Effector CD4-positive, alpha-beta T cell (primary cell): Measurements from ENCODE around the gene NAA20.
"Not testable (repeated sequence)": the region's sequence is repeated elsewhere in the genome, so short reads cannot be mapped to it uniquely, and the experiment has no call there.

Experiments used
- DNase-seq: peaks from one replicate; pipeline ENCODE4 v3.0.0-alpha.2; 2020

The NAA20 gene

DNA sequence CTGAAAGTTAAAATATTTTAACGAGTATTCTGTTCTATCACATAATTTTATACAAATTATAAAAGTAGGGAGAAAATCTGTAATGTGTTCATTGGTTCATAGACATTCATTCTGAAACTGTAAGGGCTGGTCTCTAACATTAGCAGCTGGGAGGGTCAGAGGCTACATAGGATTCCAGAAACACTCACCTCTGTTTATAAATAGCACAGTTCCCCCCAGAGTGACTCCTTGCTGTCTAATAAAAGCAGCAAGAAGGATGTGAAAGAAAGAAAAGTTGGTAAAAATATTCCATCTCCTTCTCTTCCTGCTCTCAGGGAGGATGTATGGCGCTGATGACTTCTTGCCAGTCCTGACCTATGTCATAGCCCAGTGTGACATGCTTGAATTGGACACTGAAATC, 25.3 kb upstream of the NAA20 start:
- DNase-seq: no peak

DNA sequence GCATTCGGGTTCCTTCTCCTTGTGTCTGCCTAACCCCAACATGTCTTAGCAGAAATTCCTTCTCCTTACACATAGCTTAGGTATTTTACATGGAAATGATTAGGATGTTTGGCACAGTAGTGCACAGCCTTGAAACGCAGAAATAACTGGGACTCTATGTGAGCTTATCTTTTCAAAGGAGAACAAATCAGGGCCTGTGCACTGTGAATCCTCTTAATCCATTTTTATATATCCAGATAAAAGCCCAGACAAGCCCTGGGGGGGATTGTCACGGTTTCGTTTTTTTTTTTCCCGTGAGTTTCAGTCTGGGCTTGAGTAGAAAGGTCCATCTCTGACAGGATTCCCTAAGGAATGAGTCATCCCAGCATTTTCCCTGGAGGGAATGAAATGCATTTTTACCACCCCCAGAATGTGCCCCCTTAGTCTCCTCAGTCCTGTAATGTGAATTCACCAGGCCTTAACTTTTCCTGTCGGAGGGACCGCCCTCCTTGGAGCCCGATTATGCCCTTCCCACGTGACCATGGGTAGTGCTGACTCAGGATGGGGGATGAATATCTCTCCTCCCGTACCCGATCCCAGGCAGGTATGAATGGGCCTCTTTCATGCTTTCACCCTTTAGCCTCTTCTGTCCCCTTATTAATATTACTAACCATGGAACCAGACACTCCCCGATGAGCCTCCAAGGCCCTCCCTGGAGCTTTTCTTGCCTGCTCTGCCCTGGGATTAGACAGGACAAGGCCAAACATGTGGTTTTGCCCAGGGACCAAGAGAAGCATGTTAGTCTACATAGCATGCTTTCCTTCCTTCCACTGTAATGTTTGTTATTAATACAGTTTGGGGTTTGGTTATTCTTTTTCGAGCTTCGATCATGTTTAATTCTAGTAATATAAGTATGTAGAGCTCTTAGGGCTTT, 23.9 kb upstream of the NAA20 start:
- no peak for DNase-seq

DNA sequence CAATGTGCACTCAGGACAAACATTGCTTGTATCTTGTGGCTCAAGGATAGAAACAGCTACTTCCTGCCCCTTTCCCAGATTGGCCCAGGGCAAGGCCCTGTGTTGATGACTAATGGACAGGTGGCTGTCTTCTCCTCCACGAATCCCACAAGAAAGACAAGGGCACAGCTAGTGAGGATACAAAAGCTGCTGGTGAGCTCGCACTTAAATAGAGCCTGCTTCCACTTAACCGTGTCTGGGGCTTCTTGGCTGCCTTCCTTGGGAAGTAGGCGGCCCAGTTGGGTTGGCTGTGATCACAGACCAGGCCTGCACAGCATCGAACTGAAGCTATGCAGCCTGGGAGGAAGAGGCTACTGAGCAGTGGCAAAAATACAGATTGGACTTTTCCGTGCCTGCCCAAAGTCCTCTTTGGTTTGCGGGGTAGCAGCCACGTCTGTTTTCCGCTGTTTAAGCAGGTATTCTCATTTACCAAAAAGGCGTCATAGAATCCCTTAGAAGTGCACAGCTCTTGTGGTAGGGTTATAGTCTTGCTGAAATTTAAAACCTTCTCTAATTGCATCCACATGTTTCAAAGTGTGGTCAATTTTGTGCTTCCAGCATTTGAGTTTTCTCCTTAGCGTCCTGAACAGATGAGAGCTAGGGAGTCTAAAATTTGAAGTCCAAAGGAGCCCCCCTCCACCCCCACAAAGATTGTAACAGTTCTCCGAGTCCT, 23.0 kb upstream of the NAA20 start:
- DNase-seq: no peak

DNA sequence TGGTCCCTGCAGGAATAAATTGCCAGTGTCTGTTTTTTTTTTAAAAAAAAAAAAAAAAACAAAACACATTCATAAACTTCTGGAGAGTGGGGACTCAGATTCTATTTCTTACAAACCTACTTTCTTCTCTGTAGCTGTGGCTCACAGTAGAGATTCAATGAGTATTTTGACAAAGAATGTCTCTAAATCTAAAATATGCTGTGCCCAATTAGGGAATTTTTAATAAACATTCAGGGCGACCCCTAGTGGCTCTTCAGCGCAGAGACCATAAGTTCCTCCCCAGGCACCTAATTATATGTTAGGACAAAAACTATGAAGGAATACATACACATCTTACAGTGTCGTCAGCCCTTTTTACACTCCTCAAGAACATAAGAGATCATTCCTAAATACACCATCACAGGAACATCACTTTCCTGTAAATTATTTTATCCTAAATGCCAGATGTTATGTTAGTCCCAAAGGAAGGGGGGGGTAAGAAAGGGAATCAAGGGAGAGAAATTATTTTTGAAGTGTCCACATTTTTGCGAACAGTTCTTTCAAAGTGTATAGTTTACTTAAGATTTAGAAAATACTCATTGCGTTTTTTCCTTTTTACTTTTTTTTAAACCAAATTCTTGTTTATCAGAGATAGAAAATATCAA, 21.8 kb upstream of the NAA20 start:
- DNase-seq: no peak

DNA sequence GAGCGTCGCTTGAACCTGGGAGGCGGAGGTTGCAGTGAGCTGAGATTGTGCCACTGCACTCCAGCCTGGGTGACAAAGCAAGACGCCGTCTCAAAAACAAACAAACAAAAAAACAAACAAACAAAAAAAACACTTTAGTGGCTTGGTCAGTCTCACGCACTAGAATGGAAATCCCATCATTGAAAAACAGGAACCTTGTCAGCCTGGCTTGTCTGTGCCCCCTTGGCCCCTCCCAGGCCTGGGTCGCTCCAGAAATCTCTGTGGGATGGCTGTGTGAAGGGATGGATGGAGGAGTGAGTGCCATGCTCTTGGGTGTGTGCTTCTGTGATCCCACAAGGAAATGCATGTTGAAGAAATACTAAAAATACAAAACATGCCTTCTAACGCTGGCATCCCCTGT, 20.9 kb upstream of the NAA20 start:
- DNase-seq: no peak

DNA sequence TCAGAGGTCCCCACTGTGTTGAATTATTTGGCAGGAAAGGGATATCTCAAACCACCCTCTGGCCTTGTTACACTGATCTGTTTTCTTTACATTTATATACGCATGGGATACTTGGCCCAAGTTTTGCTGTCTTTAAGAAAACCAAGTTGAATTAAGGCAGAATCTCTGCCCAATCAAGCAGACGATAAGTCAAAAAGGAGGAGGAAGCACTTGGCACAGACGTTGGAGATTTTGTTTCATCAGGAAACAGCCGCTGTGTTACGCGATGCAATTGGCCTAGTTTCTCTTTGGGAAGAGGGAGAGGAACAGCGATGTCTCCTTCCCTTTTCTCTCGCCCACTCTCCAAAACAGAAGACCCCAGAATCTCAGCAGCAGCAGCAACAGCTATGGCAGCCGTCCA, 20.2 kb upstream of the NAA20 start:
- DNase-seq: no peak

DNA sequence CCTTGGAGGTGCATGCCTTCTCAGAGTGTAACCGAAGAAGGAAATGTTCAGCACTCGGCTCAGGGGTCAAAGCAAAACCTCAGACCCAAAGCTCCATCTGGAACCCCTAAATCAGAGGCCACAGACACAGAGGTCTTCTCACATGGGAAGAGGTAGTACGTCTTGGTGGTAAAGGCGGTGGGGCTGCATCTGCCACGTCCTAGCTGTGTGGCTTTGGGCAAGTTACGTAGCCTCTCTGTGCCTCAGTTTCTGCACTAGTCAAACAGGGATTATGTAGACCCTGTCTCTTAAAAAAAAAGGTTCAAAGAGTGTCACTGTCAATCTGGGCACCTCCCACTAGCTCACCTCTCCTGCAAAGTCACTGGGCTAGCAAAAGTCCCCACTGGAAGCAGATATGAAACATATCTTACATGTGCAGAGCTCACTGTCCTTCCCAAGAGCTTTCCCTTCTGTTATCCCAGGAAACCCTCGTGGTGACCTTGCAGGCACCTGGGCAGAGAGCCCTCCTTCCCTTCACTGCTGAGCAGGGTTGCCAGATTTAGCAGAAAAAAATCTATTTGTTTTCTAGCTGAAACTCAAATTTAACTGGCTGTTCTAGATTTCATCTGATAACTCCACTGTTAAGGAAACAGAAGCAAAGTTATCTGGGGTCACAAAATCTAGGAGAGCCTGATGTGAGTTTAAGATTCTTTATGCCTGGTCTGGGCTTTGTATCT, 18.0 kb upstream of the NAA20 start:
- DNase-seq: no peak

DNA sequence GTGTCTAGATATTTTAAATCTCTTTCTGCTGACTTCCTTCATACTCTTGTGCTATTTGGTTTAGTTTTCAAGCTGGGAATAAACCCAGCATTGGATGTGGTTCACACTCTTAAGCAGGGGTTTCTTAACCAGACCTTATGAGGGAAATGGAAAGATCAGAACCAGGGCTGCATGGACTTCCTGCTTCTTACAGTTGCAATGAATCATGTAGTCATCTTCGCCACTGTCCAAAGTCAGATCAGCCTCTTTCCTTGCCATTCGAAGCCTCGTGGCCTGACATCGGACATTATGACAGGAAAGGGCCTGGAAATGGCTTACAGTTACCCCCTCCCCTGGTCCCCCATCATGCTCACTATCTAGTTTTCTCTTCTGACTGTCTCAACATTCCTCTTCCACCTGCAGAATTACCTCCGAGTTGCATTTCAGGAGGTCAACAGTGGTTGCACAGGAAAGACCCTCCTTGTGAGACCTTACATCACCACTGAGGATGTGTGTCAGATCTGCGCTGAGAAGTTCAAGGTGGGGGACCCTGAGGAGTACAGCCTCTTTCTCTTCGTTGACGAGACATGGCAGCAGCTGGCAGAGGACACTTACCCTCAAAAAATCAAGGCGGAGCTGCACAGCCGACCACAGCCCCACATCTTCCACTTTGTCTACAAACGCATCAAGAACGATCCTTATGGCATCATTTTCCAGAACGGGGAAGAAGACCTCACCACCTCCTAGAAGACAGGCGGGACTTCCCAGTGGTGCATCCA, 16.8 kb upstream of the NAA20 start:
- no peak for DNase-seq

DNA sequence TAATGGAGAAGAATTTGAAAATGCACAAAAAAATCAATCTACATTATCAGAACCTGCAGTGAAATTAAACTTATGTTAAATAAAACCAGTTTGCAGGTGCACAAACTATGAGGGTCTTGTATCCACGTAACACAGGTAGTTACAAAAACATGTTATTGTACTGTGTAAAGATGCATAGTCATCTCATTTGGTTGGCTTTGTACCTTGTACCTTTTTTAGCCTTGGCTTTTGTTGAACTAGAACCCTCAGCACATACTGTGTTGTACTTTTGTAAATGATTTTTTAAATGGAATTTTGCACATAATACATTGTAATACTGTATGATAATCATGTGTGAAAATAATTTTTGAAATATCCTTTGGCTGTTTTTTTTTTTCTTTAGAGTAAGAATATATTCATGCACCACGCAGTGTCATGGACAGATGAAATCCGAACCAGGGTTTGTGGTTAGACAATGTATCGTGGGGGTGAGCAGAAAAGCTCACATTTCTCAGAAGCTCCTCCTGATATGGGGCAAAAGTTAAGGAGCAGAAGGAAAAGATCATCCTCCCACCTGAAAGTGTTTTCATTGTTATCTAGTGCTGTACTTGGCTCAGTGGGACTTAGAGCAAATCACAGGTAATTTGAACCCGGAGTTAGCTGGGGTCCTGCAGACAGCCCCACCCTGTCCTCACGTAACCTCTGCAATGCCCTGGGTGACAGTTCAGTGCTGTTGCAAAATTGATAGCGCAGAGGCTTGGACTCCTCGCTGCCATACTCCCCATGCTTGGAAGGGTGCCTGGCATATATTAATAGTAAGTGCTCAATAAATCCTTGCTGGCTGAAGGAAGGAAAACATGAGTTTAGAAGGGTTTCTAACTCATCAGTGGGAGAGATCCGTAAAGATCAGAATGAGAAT, 14.8 kb upstream of the NAA20 start:
- no peak for DNase-seq

DNA sequence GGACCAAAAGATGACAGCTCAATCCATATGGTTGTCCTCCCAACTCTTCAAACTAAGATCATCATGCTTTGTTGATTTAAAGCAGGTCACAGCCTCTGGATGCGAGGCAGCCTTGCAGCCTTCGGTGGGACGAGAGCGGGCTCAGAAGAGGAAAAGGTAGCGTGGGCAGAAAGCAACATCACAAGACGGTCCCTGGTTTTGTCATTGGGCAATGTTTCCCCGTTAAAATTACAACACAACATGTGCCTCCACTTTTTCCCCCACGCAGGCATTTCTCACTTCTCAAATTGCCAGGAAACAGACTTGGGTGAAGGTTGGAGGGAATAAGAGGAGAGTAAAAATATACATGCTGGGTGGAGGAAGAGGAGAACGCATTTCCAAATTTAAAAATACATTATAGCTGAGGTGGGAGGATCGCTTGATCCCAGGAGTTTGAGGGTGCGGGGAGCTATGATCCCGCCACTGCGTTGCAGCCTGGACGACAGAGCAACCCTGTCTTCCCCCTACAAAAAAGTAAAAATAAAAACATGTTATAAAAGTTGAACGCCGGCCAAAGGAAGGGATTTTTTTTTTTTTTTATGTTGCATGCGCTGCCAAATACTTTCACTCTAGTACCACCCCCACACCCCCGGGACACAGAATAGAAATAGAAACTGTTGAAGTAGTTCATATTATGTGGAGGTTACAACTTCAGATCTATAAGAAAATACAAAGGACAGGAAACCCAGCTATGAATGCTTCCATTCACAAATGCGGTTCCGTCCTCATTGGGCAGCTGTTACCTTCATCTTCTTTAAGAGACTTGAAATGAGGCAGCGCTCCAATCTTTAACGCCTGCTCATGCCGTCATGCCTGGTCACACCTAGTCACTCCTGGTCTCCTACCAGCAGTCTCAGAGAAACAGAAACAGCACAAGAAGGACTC, 13.9 kb upstream of the NAA20 start:
- DNase-seq: no peak

DNA sequence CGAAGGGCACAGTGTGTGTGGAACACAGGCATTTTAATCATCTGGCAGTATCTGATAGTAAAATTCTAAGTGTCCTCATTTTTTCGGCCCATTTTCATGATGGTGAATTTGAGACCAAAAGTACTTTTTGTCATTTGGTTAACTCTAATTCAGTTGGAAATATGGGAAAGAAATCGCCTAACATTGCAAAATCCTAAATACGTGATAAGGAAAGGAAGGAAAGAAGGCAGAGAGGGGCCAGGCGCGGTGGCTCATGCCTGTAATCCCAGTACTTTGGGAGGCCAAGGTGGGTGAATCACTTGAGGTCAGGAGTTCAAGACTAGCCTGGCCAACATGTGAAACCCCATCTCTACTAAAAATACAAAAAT, 13.2 kb upstream of the NAA20 start:
- not testable (repeated sequence) for DNase-seq

DNA sequence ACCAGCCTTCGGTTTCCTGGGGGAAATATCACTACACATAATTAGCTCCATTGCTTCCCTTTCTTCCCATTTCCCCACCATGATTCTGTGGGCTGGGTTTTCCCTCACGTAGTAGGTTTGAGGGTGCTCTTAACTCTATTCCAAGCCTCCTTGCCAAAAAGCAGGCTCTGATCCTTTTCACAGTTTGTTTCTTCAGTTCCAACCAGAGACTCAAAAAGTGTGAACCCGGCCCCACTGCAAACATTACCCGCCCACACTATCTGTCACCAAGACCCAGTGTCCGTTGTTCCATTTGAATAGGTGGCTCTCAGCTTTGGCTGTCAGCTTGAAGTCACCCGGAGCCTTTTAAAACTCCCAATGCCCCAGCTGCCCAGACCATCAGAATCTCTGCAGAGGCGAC, 11.8 kb upstream of the NAA20 start:
- no peak for DNase-seq

DNA sequence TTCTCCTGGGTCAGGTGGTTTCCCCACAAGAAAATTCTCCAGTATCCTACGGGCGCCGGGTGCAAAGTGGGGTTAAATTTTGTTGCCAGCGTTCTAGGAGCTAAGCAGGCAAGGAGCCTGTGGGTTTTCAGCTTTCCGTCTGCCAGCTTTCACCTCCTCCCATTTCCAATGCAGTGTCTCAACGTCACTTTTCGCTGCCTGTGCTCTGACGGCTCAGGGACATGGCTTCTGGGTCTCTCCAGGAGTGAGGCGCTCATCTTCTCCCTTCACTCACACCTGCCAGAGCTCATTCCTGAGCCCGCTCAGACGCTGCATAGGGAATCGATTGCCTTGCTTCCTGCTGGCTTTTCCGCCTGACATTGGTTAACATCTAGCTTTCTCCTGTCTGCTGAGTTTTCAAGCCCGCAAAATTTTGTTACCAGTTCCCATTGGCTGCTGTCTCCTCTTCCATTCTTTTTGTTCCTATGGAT, 7.3 kb upstream of the NAA20 start:
- DNase-seq: no peak

DNA sequence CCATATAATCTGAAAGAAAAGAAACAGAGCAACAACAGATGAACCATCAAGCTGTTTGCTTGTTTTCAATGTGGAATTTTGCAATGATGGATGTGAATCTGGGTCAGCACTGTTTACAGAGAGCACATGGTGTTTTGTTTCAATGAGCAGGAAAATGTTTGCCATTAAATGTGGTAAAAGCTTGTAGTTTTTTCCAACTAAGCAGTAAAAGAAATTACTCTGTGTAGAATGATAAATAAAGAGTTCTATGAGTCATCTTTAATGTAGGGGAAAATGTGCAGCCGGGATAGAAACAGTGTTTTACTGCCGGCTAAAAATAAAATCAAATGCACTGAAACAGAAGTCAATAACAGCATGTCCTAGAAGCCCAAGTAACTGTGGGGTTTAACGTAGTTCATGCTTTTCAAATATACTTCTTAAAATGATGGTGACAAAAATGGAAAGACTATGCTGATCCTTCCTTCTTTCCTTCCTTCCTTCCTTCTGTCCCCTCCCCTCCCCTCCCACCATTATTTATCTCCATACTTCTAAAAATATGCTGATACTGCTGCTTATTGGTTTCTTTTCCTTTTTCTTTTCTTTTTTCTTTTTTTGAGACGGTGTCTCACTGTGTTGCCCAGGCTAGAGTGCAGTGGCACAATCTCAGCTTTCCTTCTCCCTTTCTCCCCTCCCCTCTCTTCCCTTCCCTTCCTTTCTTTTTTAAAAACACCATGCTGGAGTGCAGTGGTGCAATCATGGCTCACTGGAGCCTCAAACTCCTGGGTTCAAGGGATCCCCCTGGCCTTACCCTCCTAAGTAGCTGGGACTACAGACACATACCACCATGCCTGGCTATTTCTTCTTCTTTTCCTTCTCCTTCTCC, 6.3 kb upstream of the NAA20 start:
- DNase-seq: no peak

DNA sequence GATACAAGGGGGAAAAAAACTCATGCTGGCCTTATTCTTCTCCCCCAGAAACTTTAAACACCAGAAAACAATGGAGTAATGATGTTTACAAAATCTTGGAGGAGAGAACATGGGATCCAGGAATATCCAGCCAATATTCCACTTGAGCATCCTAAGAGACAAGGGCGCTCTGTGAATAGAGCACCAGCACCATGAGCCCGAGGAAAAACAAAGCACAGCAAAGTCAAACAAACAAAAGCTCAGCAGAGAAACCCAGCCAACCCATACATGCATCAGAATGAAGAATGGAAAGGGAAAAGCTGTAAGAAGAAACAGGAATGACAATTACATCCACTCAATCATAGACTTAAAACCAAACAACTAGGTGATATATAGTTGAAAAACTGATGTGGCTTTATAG, 4.6 kb upstream of the NAA20 start:
- DNase-seq: no peak

DNA sequence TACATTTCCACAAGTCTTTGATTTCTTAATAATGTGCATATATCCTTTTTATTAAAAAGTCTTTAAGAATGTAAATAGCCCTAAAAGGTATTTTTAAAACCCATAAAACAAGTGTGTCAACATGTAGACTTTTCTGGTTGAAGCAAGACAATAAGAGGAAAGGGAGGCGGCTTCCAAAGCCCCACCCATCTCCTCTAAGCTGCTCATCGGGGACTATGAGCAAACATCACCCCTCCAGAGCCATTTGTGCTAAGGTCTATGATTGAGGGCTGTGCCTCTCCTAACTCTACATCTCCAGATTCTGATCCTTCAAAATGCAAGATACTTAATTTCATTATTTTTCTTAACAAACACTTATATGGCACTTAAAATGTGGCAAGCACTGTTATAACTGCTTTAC, 2.5 kb upstream of the NAA20 start:
- no peak for DNase-seq

DNA sequence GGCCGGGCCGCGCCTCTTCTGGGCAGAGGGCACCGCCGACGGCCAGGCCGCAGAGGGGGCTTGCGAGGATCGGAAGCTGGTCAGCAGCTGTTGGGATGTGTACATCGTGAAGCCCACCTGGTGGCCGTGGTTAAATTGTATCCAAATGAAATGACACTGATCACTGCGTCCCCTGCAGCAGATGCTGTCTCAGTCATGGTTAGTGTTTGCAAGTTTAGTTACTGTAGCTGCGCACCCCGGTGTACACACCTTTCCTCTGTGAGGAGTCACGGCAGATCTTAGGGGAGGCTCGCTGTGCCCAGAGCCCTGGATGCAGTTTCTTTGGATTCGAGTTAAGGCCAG, 653 bp downstream of the NAA20 start:
- peak; percentile 20 for DNase-seq

DNA sequence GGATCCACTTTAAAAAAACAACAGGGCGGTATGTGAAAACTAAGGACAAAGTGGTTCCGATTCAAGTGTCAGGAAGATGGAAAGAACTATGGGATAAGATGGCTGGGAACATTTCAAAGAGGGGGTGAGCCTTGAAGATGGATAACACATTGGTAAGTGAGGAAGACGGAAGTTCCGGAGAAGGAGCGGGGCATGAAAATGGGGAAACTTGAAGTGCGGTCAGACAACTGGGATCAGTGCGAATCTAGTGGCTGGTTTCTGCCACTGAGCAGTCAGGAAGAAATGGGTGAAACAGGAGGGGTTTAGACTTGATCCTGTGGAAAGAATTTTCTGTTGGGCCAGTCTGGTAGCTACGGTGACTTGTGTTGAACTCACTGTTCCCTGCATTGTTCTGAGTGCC, 1.2 kb downstream of the NAA20 start:
- no peak for DNase-seq

DNA sequence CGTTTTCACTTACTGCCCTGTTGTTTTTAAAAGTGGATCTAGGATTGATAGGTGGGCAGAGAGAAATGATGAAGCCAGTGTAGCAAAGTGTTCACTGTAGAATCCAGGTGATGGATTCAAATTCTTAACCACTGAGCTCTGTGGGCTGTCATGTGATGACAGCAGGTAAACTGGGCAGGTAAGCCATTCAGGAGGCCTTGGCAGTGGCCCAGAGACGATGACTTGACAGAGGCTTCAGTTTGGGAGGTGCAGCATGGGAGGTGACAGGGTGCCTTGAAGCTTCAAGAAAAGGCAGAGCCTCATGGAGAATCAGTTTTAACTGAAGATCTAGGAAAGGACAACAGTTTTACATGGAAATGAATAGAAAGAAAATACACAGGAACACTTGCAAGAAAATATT, 2.0 kb downstream of the NAA20 start:
- DNase-seq: no peak
